Smooth muscle cell (in vitro differentiated cells): ENCODE results near the gene ADGRG1. TPM values are rescaled to one million over a fixed set of nuclear protein-coding genes. Genes with fewer than 3 reads are reported as not detected.
A peak's percentile ranks its signal among the peaks of the same experiment; 100 is the strongest.

Experiments
- DNase-seq: peaks from one replicate; lab custom pipeline; 2025; ENCODE audit not compliant: unreplicated experiment; lab: John Stamatoyannopoulos, UW
- H2AFZ ChIP-seq: fragments of 200-600 bp; sonication (generic); 2 replicates; pipeline ENCODE4 v1.6.0; 2016; ENCODE audit warnings: antibody characterized with exemption, low read depth, mild to moderate bottlenecking
- H3F3A ChIP-seq: fragments of 200-600 bp; sonication (generic); 2 replicates; pipeline ENCODE4 v1.6.0; 2017; ENCODE audit warnings: antibody characterized with exemption, low read depth
- H3K27ac ChIP-seq: fragments of 200-600 bp; sonication (generic); 2 replicates; pipeline ENCODE4 v1.5.1; 2016; ENCODE audit warnings: low read depth, mild to moderate bottlenecking
- H3K27me3 ChIP-seq: fragments of 200-600 bp; sonication (generic); 2 replicates; pipeline ENCODE4 v1.6.1; 2016; ENCODE audit warnings: low read depth, mild to moderate bottlenecking
- H3K36me3 ChIP-seq: fragments of 200-600 bp; sonication (generic); 2 replicates; pipeline ENCODE4 v1.5.1; 2016; ENCODE audit warnings: low read depth
- H3K4me1 ChIP-seq: fragments of 200-600 bp; sonication (generic); 2 replicates; pipeline ENCODE4 v1.5.1; 2016; ENCODE audit warnings: low read depth
- H3K4me2 ChIP-seq: fragments of 200-600 bp; sonication (generic); 2 replicates; pipeline ENCODE4 v1.6.0; 2016; ENCODE audit warnings: mild to moderate bottlenecking
- H3K4me3 ChIP-seq: fragments of 200-600 bp; sonication (generic); 2 replicates; pipeline ENCODE4 v1.5.1; 2016; ENCODE audit warnings: mild to moderate bottlenecking
- H3K79me2 ChIP-seq: fragments of 200-600 bp; sonication (generic); 2 replicates; pipeline ENCODE4 v1.6.0; 2016; ENCODE audit warnings: low read depth, mild to moderate bottlenecking
- H3K9ac ChIP-seq: fragments of 200-600 bp; sonication (generic); 2 replicates; pipeline ENCODE4 v1.6.0; 2016; ENCODE audit warnings: low read depth
- H3K9me3 ChIP-seq: fragments of 200-600 bp; sonication (generic); replicated peaks from 2 replicates; pipeline ENCODE4 v1.5.1; 2016; ENCODE audit warnings: low read depth
- H4K20me1 ChIP-seq: fragments of 200-600 bp; sonication (generic); 2 replicates; pipeline ENCODE4 v1.6.0; 2016; ENCODE audit warnings: low read depth
- CTCF ChIP-seq: fragments of 200-600 bp; sonication (generic); IDR thresholded peaks from 2 replicates; pipeline ENCODE4 v1.5.1; 2017; ENCODE audit warnings: borderline replicate concordance, mild to moderate bottlenecking, antibody characterized with exemption; ENCODE audit not compliant: insufficient read depth, poor library complexity, severe bottlenecking
- WGBS: methylation state at CpG from one replicate; pipeline ENCODE4 v1.1.7; 2016; ENCODE audit warnings: low lambda C conversion rate; 5-methylcytosine and 5-hydroxymethylcytosine counted together
- polyA plus RNA-seq: library from polyadenylated mRNA; unstranded; fragments of >200 nt; fragmentation: Nextera tagmentation; extraction: Ambion mirVana; gene quantifications from 2 replicates; pipeline ENCODE4 v1.2.1, GENCODE V29; 2016
- total RNA-seq: library from RNA; depleted of rRNA; stranded (reverse); fragments of >200 nt; gene quantifications from 2 replicates; pipeline ENCODE4 v1.2.3, GENCODE V29; 2014

ADGRG1 gene
- total RNA-seq = 27.3 and 32.0 TPM in 2 replicates
- 15.3 and 71.2 TPM in 2 replicates for polyA plus RNA-seq

- peaks cover 11% of the 10 kb centered on the region for H3F3A ChIP-seq
- H4K20me1 ChIP-seq = peaks cover 13% of the 10 kb centered on the region
- peak within 1 kb of the TSS; percentile 93 for H3K27ac ChIP-seq
- H3K9me3 ChIP-seq = no peaks in the 10 kb centered on the region
- TF ChIP-seq CTCF = no peak
- peak within 1 kb of the TSS; percentile 76 for H3K9ac ChIP-seq
- H3K27me3 ChIP-seq = no peaks in the 10 kb centered on the region
- no peaks in the 10 kb centered on the region for H3K36me3 ChIP-seq
- H2AFZ ChIP-seq = no peak within 1 kb of the TSS
- H3K4me2 ChIP-seq = peak within 1 kb of the TSS; percentile 72
- DNase-seq = peak; percentile 62
- no peak within 1 kb of the TSS for H3K4me3 ChIP-seq
- peaks cover 3% of the 10 kb centered on the region for H3K79me2 ChIP-seq
- peaks cover 12% of the 10 kb centered on the region for H3K4me1 ChIP-seq
- 20% methylated on average over 30 of the region's 32 CpGs for WGBS
Observed at GRCh38 chr16:57628008-57628781, at the start of gene ADGRG1. ADGRG1 (plus strand) TSS chr16:57628630; CDS start chr16:57650288, 21,658 bp downstream.

GRCh38 chr16:57579361-57579665 lies 49.1 kb upstream of the ADGRG1 start:
- Histone ChIP-seq H3F3A (no peaks in the 10 kb centered on the region), H3K27me3 (peaks cover 4% of the 10 kb centered on the region), H4K20me1 (no peaks in the 10 kb centered on the region), H2AFZ (no peak overlapping the region), H3K9ac (no peak overlapping the region), H3K79me2 (no peaks in the 10 kb centered on the region), H3K36me3 (no peaks in the 10 kb centered on the region), H3K4me2 (no peak overlapping the region), H3K4me1 (no peaks in the 10 kb centered on the region), H3K9me3 (no peaks in the 10 kb centered on the region), H3K4me3 (no peak overlapping the region), H3K27ac (no peak overlapping the region)
- no peak for TF ChIP-seq CTCF
- WGBS = 93% methylated on average over 2 of the region's 2 CpGs
- no peak for DNase-seq

- no peak for DNase-seq
- Histone ChIP-seq H2AFZ (no peak overlapping the region), H3K9ac (no peak overlapping the region), H4K20me1 (no peaks in the 10 kb centered on the region), H3K4me3 (no peak overlapping the region), H3K27me3 (peaks cover 6% of the 10 kb centered on the region), H3K27ac (no peak overlapping the region), H3K4me2 (no peak overlapping the region), H3K9me3 (no peaks in the 10 kb centered on the region), H3K79me2 (no peaks in the 10 kb centered on the region), H3K4me1 (peaks cover under 1% of the 10 kb centered on the region), H3K36me3 (no peaks in the 10 kb centered on the region), H3F3A (no peaks in the 10 kb centered on the region)
- no peak for TF ChIP-seq CTCF
- 54% methylated on average over 3 of the region's 3 CpGs for WGBS
Observed at GRCh38 chr16:57585051-57585687, 43.3 kb upstream of the ADGRG1 start.
